Gastrocnemius medialis (tissue), 4 donors: ENCODE data around the gene RTKN2. TPM values are rescaled to one million over a fixed set of nuclear protein-coding genes. Genes with fewer than 3 reads are reported as not detected.

Experiments
- ATAC-seq, 2 donors: fragments of 150-250 bp; one replicate each; pipeline ENCODE4 v1.9.1; 2016
- DNase-seq, 2 donors: peaks; one replicate each; pipeline ENCODE4 v3.0.0-alpha.2; 2019
- H3K27ac ChIP-seq, 4 donors: fragments of 200-600 bp; sonication (generic); 1 replicate in 1 of 4; 2 replicates in 3 of 4; pipeline ENCODE4 v1.5.1; 2016 to 2018; ENCODE audit warnings: mild to moderate bottlenecking in 2 of 4, moderate library complexity in 1 of 4
- H3K27me3 ChIP-seq, 3 donors: fragments of 200-600 bp; sonication (generic) in 2 of 3; 1 replicate in 1 of 3; 2 replicates in 2 of 3; pipeline versions ENCODE4 v1.5.1 to v1.6.0; 2016 to 2019; ENCODE audit warnings: mild to moderate bottlenecking in 1 of 3, moderate library complexity in 1 of 3
- H3K36me3 ChIP-seq, 2 donors: fragments of 200-600 bp; sonication (generic) in 1 of 2; one replicate each; pipeline ENCODE4 v1.5.1; 2017 to 2018
- H3K4me1 ChIP-seq, 2 donors: fragments of 200-600 bp; sonication (generic) in 1 of 2; one replicate each; pipeline ENCODE4 v1.5.1; 2016 to 2017; ENCODE audit warnings: mild to moderate bottlenecking in 2 of 2
- H3K4me3 ChIP-seq, 4 donors: fragments of 200-600 bp; sonication (generic) in 3 of 4; 1 replicate in 1 of 4; 2 replicates in 3 of 4; pipeline ENCODE4 v1.5.1; 2016 to 2019; ENCODE audit warnings: mild to moderate bottlenecking in 2 of 4
- H3K9me3 ChIP-seq, 3 donors: fragments of 200-600 bp; sonication (generic) in 2 of 3; 1 replicate in 1 of 3; 2 replicates in 2 of 3; pipeline ENCODE4 v1.5.1; 2016 to 2019
- POLR2A ChIP-seq, 2 donors: fragments of 450-650 bp; IDR thresholded peaks; one replicate each; pipeline ENCODE4 v1.6.1; 2017; ENCODE audit warnings: antibody characterized with exemption in 2 of 2, mild to moderate bottlenecking in 2 of 2, moderate library complexity in 2 of 2
- in situ Hi-C, 4 donors: fragments of 200-750 bp; cut with MboI; loops; one replicate each; pipeline versions ENCODE4 v1.15.0 to v1.8.0; 2017; ENCODE audit warnings: low sequenced_read_pairs in 4 of 4
- intact Hi-C: fragments of 100-400 bp; cut with DNase I; formaldehyde crosslinking; loops from one replicate; pipeline ENCODE4 v1.15.1; 2023; ENCODE audit warnings: low total_unique reads
- total RNA-seq, 4 donors: library from RNA; depleted of rRNA; stranded (reverse); fragments of >200 nt; gene quantifications; one replicate each; pipeline versions ENCODE4 v1.1.0 to v1.2.3, GENCODE V29; 2016
- TF ChIP-seq, protein P1 (sequence below), 5 experiments: fragments of 450-650 bp in 3 of 5; fragments of 200-600 bp in 2 of 5; sonication (generic) in 2 of 5; IDR thresholded peaks in 4 of 5; conservative IDR thresholded peaks in 1 of 5; 1 replicate in 4 of 5; 2 replicates in 1 of 5; pipeline ENCODE4 v1.5.1; 2016 to 2019; ENCODE audit warnings: antibody characterized with exemption in 5 of 5, mild to moderate bottlenecking in 3 of 5, moderate library complexity in 3 of 5

The RTKN2 gene
- total RNA-seq, 4 donors from 2014 or later, result not detected

GRCh38 chr10:62233356-62234076 lies 35.1 kb downstream of the RTKN2 start:
- ATAC-seq, result no peak
- no peaks in the 10 kb centered on the region for H3K27me3 ChIP-seq
- no peaks in the 10 kb centered on the region for H3K36me3 ChIP-seq
- H3K9me3 ChIP-seq, result no peaks in the 10 kb centered on the region
- intact Hi-C loops, result no loop called here
- no peak overlapping the region for H3K4me3 ChIP-seq
- in situ Hi-C loops, result loop anchor here in 3 of 4 donors (10.0 to 25.0 kb wide), 5 partner anchors 109 to 339 kb away; no protein-coding TSS in a partner anchor
- DNase-seq, result no peak
- no peaks in the 10 kb centered on the region for H3K4me1 ChIP-seq
- no peak overlapping the region for H3K27ac ChIP-seq
- TF ChIP-seq POLR2A (IDR thresholded peaks at IDR 0.05), result no peak
- TF ChIP-seq, protein P1, sequence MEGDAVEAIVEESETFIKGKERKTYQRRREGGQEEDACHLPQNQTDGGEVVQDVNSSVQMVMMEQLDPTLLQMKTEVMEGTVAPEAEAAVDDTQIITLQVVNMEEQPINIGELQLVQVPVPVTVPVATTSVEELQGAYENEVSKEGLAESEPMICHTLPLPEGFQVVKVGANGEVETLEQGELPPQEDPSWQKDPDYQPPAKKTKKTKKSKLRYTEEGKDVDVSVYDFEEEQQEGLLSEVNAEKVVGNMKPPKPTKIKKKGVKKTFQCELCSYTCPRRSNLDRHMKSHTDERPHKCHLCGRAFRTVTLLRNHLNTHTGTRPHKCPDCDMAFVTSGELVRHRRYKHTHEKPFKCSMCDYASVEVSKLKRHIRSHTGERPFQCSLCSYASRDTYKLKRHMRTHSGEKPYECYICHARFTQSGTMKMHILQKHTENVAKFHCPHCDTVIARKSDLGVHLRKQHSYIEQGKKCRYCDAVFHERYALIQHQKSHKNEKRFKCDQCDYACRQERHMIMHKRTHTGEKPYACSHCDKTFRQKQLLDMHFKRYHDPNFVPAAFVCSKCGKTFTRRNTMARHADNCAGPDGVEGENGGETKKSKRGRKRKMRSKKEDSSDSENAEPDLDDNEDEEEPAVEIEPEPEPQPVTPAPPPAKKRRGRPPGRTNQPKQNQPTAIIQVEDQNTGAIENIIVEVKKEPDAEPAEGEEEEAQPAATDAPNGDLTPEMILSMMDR (IDR thresholded peaks at IDR 0.05 in 4 of 5, conservative IDR thresholded peaks at IDR 0.05 in 1 of 5), result no peak

- ATAC-seq, result no peak
- no peak overlapping the region for H3K27ac ChIP-seq
- in situ Hi-C loops, result loop anchor here in 3 of 4 donors (10.0 to 25.0 kb wide), 5 partner anchors 107 to 337 kb away; no protein-coding TSS in a partner anchor
These were observed 36.8 kb downstream of the RTKN2 start for GRCh38 chr10:62231805-62232204.

GRCh38 chr10:62231371-62231770 lies 37.3 kb downstream of the RTKN2 start:
- no peaks in the 10 kb centered on the region for H3K9me3 ChIP-seq
- no peaks in the 10 kb centered on the region for H3K36me3 ChIP-seq
- no peaks in the 10 kb centered on the region for H3K4me1 ChIP-seq
- no peak overlapping the region for H3K27ac ChIP-seq
- intact Hi-C loops (no loop called here), in situ Hi-C loops (loop anchor here in 3 of 4 donors (10.0 to 25.0 kb wide), 5 partner anchors 107 to 337 kb away; no protein-coding TSS in a partner anchor)
- no peak for DNase-seq
- TF ChIP-seq, protein P1 (IDR thresholded peaks at IDR 0.05 in 4 of 5, conservative IDR thresholded peaks at IDR 0.05 in 1 of 5), result no peak
- TF ChIP-seq POLR2A (IDR thresholded peaks at IDR 0.05), result no peak
- no peak for ATAC-seq
- H3K27me3 ChIP-seq, result no peaks in the 10 kb centered on the region
- H3K4me3 ChIP-seq, result no peak overlapping the region

More at GRCh38 chr10:62231805-62232204, 36.8 kb downstream of the RTKN2 start:
- no peak for DNase-seq
- Histone ChIP-seq H3K27me3 (no peaks in the 10 kb centered on the region), H3K4me3 (no peak overlapping the region), H3K4me1 (no peaks in the 10 kb centered on the region), H3K9me3 (no peaks in the 10 kb centered on the region), H3K36me3 (no peaks in the 10 kb centered on the region)
- TF ChIP-seq POLR2A (IDR thresholded peaks at IDR 0.05), result no peak
- TF ChIP-seq, protein P1 (IDR thresholded peaks at IDR 0.05 in 4 of 5, conservative IDR thresholded peaks at IDR 0.05 in 1 of 5), result no peak
- intact Hi-C loops, result no loop called here

DNA sequence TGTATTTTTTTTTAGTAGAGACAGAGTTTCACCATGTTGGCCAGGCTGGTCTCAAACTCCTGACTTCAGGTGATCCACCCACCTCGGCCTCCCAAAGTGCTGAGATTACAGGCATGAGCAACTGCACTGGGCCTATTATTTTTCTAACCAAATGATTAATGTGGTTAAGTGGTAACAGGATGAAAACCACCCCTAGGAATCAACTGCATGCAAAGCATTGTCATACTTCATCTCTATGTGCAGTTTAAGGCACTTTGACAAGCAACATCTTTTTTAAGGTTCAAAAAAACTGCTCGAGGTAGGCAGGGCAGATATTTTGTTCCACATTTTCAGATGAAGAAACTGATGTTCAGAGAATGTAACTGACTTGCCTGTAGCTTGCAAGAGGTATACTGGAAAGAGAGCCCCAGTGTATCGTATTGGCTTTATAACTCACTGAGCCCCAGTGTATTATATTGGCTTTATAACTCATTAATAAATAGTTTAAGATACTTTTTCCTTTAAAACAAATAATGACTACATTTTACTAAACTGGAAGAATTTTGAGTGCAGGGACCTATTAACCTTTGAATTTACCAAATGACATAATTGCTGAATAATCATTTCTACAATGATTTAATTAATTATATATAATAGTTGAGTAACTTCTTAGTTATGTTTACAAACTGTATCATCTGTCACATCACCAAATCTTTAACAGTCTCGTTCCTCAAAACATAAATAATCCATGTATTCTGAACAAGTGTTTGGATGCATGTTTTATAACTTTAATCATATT lies 38.1 kb downstream of the RTKN2 start:
- in situ Hi-C loops, result loop anchor here in 3 of 4 donors (10.0 to 25.0 kb wide), 5 partner anchors 106 to 336 kb away; no protein-coding TSS in a partner anchor
- Histone ChIP-seq H3K27me3 (no peaks in the 10 kb centered on the region), H3K4me3 (no peak overlapping the region), H3K27ac (no peak overlapping the region), H3K36me3 (no peaks in the 10 kb centered on the region), H3K9me3 (no peaks in the 10 kb centered on the region), H3K4me1 (no peaks in the 10 kb centered on the region)
- TF ChIP-seq, protein P1 (IDR thresholded peaks at IDR 0.05 in 4 of 5, conservative IDR thresholded peaks at IDR 0.05 in 1 of 5), result no peak
- no peak for TF ChIP-seq POLR2A (IDR thresholded peaks at IDR 0.05)
- intact Hi-C loops, result no loop called here
- ATAC-seq, result no peak
- DNase-seq, result no peak
